ENCODE results near the gene ZNF536. TPM values are rescaled to one million over a fixed set of nuclear protein-coding genes. Genes with fewer than 3 reads are reported as not detected.

ZNF536 gene
- total RNA-seq, 1 experiment from 2014 or later: 0.35 TPM

DNA sequence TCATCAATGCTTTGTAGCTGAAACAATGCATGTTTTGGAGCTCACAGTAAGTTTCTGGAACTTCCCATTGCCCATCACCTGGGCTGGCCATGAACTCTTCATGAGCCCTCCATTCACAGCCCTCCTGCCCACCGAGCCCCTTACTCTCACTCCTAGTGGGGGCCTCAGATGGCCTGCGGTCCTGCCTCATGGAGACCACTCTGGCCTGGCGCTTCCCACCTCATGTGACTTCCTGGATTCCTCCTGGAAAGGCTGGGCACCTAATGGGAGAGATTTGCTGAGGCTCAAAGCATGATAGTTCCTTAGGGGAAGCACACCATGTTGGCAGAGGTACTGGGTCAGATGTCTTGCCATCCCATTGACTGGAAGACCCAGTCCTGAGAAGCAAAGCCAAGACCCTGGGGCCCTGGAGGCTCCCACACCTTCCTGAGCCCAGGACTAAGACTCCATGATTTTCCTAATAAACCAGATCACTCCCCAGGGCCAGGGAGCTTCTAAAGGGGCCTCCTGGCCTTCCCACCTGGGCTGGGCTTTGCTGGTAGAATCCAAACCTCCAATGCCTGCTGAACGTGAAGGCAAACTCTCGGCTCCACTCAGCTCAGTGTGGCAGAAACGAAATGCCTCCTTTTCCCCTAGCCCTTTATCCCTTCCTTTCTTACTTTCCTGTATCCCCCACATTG lies 49.4 kb upstream of the ZNF536 start:
- ATAC-seq (no peak), DNase-seq (ENCODE audit: low spot score) (no peak)
- H3K4me1 Mint-ChIP-seq: peaks cover 7% of the 10 kb centered on the region
- CTCF ChIA-PET: no interaction called here
- H3K36me3 Mint-ChIP-seq: no peaks in the 10 kb centered on the region
- H3K27me3 Mint-ChIP-seq (ENCODE audit: low read depth): no peaks in the 10 kb centered on the region
- peaks cover 10% of the 10 kb centered on the region for H3K9me3 Mint-ChIP-seq
- POLR2A ChIA-PET: no interaction called here
- no peak for TF ChIP-seq ARID4B (CRISPR knock-in tag; IDR thresholded peaks at IDR 0.05; ENCODE audit: borderline replicate concordance)
- TF ChIP-seq ZNF121 (CRISPR knock-in tag; IDR thresholded peaks at IDR 0.05): no peak
- H3K4me3 Mint-ChIP-seq: no peak overlapping the region
- no peak overlapping the region for H3K27ac Mint-ChIP-seq

DNA sequence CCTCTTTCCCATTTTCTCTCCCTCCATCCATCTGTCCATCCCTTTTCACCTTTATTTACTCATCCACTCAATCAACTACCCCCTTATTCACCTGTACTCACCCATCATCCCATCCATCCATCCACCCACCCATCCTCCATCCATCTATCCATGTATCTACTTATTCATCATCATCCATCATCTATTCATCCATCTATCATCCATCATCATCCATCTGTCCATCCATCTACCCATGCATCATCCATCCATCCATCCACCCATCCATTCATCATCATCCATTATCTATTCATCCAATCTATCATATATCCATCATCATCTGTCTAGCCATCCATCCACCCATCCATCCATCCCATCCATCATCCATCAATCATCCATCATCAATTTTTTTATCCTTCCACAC lies 48.3 kb upstream of the ZNF536 start:
- Mint-ChIP-seq H3K4me3 (no peak overlapping the region), H3K4me1 (peaks cover 5% of the 10 kb centered on the region), H3K9me3 (peaks cover 10% of the 10 kb centered on the region)

GRCh38 chr19:30324982-30325381 lies 47.2 kb upstream of the ZNF536 start:
- Mint-ChIP-seq H3K4me1 (peaks cover 3% of the 10 kb centered on the region), H3K9me3 (peaks cover 10% of the 10 kb centered on the region), H3K27ac (no peak overlapping the region), H3K36me3 (no peaks in the 10 kb centered on the region), H3K4me3 (no peak overlapping the region), H3K27me3 (ENCODE audit: low read depth) (no peaks in the 10 kb centered on the region)
- no peak for DNase-seq (ENCODE audit: low spot score)
- TF ChIP-seq, protein P1, sequence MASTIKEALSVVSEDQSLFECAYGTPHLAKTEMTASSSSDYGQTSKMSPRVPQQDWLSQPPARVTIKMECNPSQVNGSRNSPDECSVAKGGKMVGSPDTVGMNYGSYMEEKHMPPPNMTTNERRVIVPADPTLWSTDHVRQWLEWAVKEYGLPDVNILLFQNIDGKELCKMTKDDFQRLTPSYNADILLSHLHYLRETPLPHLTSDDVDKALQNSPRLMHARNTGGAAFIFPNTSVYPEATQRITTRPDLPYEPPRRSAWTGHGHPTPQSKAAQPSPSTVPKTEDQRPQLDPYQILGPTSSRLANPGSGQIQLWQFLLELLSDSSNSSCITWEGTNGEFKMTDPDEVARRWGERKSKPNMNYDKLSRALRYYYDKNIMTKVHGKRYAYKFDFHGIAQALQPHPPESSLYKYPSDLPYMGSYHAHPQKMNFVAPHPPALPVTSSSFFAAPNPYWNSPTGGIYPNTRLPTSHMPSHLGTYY (CRISPR knock-in tag; IDR thresholded peaks at IDR 0.05): no peak
- no peak for TF ChIP-seq SP1 (CRISPR knock-in tag; conservative IDR thresholded peaks at IDR 0.05)
- ChIA-PET CTCF (no interaction called here), POLR2A (interaction anchor here (1.4 kb wide), 1 partner anchor 81 kb away, joined by 3 read pairs; no protein-coding TSS in a partner anchor)
- no peak for ATAC-seq

More for the DNA sequence above, 48.3 kb upstream of the ZNF536 start:
- TF ChIP-seq, protein P2, sequence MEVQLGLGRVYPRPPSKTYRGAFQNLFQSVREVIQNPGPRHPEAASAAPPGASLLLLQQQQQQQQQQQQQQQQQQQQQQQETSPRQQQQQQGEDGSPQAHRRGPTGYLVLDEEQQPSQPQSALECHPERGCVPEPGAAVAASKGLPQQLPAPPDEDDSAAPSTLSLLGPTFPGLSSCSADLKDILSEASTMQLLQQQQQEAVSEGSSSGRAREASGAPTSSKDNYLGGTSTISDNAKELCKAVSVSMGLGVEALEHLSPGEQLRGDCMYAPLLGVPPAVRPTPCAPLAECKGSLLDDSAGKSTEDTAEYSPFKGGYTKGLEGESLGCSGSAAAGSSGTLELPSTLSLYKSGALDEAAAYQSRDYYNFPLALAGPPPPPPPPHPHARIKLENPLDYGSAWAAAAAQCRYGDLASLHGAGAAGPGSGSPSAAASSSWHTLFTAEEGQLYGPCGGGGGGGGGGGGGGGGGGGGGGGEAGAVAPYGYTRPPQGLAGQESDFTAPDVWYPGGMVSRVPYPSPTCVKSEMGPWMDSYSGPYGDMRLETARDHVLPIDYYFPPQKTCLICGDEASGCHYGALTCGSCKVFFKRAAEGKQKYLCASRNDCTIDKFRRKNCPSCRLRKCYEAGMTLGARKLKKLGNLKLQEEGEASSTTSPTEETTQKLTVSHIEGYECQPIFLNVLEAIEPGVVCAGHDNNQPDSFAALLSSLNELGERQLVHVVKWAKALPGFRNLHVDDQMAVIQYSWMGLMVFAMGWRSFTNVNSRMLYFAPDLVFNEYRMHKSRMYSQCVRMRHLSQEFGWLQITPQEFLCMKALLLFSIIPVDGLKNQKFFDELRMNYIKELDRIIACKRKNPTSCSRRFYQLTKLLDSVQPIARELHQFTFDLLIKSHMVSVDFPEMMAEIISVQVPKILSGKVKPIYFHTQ (CRISPR knock-in tag; IDR thresholded peaks at IDR 0.05): no peak
- no peak for TF ChIP-seq NR2C2 (CRISPR knock-in tag; IDR thresholded peaks at IDR 0.05)
- TF ChIP-seq, protein P3, sequence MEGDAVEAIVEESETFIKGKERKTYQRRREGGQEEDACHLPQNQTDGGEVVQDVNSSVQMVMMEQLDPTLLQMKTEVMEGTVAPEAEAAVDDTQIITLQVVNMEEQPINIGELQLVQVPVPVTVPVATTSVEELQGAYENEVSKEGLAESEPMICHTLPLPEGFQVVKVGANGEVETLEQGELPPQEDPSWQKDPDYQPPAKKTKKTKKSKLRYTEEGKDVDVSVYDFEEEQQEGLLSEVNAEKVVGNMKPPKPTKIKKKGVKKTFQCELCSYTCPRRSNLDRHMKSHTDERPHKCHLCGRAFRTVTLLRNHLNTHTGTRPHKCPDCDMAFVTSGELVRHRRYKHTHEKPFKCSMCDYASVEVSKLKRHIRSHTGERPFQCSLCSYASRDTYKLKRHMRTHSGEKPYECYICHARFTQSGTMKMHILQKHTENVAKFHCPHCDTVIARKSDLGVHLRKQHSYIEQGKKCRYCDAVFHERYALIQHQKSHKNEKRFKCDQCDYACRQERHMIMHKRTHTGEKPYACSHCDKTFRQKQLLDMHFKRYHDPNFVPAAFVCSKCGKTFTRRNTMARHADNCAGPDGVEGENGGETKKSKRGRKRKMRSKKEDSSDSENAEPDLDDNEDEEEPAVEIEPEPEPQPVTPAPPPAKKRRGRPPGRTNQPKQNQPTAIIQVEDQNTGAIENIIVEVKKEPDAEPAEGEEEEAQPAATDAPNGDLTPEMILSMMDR (IDR thresholded peaks at IDR 0.05): no peak
- no peak for TF ChIP-seq GRHL2 (CRISPR knock-in tag; IDR thresholded peaks at IDR 0.05; ENCODE audit: insufficient replicate concordance, severe bottlenecking)
- no peak for TF ChIP-seq NFE2L1 (CRISPR knock-in tag; IDR thresholded peaks at IDR 0.05)
- TF ChIP-seq KAT7 (CRISPR knock-in tag; IDR thresholded peaks at IDR 0.05; ENCODE audit: borderline replicate concordance): no peak
- no peak for TF ChIP-seq NR3C1 (CRISPR knock-in tag; conservative IDR thresholded peaks at IDR 0.05; ENCODE audit: low read depth)
- TF ChIP-seq JAZF1 (CRISPR knock-in tag; IDR thresholded peaks at IDR 0.05): no peak
- ChIA-PET POLR2A (no interaction called here), CTCF (no interaction called here)
- H3K27me3 Mint-ChIP-seq (ENCODE audit: low read depth): no peaks in the 10 kb centered on the region
- H3K36me3 Mint-ChIP-seq: no peaks in the 10 kb centered on the region
- H3K27ac Mint-ChIP-seq: no peak overlapping the region
- DNase-seq (ENCODE audit: low spot score): no peak
- no peak for ATAC-seq
